HG02870 (cell line): Measurements from ENCODE around the gene CCDC85B.
"Not testable (repeated sequence)": the region's sequence is repeated elsewhere in the genome, so short reads cannot be mapped to it uniquely, and the experiment has no call there.

ENCODE experiments used
- ATAC-seq: cut with Tn5 transposase; IDR thresholded peaks from one replicate; pipeline ENCODE4 v1.9.1; 2021; ENCODE audit warnings: mild to moderate bottlenecking, moderate library complexity; ENCODE audit not compliant: unreplicated experiment

Gene CCDC85B

DNA sequence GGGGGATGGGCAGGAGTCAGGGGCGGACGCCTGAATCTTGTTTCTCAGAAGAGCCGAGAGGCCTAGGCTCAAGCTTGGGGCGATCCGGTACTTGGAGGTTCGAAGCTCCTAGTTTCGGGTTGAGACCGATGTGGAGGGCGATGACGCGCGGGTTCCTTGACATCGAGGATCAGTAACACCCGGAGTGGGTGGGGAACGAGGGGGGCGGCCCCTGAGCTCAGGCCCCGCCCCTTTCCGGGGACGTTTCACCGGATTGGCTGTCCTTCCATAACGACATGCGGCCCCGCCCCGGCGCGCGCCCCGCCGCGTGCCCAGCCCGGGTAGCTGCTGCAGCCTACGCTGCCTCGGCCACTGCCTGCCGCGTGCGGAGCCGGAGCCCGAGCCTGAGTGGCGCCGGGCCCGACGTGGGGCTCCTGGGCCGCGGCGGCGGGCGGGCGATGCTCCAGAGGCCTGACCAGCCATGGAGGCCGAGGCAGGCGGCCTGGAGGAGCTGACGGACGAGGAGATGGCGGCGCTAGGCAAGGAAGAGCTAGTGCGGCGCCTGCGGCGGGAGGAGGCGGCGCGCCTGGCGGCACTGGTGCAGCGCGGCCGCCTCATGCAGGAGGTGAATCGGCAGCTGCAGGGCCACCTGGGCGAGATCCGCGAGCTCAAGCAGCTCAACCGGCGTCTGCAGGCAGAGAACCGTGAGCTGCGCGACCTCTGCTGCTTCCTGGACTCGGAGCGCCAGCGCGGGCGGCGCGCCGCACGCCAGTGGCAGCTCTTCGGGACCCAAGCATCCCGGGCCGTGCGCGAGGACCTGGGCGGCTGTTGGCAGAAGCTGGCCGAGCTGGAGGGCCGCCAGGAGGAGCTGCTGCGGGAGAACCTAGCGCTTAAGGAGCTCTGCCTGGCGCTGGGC lies at the start of gene CCDC85B:
TSS of gene CCDC85B (plus strand) at position 350 of the 895 bp plus-strand sequence. CDS start at position 461, 111 bp downstream.
- ATAC-seq, result peak; percentile 51

DNA sequence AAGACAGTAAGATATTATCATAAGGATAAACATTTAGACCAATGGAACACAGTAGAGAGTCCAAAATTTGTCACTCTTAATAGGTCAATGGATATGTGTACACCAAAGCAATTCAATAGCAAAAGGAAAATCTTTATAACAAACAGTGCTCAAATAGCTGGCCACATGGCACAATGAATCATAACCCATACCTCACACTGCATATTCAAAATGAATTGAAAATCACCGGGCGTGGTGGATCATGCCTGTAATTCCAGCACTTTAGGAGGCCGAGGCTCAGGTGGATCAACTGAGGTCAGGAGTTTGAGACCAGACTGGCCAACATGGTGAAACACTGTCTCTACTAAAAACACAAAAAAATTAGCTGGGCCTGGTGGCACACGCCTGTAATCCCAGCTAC lies 48.3 kb upstream of the CCDC85B start:
- ATAC-seq, result no peak

DNA sequence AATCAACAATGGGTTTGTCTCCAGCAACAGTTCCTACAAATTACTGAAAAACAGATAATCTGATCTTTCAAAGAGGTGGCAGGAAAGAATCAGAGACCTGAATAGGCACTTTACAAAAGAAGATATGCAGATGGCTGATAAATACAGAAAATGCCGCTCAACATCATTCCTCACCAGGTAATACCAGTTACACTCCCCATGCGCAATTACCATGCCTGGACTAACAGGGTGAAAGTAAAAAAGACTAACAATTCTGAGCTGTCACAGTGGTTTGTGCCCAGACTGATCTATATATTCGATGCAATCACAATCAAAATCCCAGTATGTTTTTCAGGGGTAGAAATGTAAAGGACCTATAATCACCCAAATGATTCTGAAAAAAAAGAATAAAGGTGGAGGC lies 46.7 kb upstream of the CCDC85B start:
- no peak for ATAC-seq

DNA sequence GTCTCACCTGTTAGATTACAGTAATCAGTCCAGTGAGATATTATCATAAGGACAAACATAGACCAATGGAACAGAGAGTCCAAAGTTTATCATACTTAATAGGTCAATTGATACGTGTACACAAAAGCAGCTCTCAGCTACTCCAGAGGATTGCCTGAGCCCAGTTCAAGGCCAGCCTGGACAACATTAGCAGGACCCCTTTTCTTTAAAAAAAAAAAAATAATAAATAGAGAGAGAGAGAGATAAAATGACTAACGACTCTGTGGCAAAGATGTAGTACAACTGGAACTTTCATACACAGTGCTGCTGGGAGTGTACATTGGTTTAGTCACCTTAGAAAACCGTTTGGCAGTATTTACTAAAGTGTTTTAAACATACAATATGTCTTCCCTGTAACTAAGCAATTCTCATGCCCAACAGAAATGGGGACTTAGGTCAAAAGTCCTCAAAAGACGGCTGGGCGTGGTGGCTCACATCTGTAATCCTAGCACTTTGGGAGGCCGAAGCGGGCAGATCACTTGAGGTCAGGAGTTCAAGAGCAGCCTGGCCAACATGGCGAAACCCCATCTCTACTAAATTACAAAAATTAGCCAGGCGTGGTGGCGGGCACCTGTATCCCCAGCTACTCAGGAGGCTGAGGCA lies 46.1 kb upstream of the CCDC85B start:
- ATAC-seq, result no peak

DNA sequence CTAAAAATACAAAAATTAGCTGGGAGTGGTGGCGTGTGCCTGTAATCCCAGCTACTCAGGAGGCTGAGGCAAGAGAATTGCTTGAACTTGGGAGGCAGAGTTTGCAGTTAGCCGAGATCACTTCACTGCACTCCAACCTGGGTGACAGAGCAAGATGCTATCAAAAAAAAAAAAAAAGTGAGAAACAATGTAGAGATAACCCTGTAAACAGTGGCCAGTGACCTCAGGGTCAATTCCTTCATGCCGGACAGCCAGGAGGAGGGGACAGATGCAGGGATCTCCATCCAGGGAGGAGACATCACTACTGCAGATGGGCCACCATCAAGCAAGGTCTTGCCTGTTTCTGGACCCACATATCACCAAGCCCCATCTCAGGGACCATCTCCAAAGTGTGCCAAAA lies 42.7 kb upstream of the CCDC85B start:
- no peak for ATAC-seq

DNA sequence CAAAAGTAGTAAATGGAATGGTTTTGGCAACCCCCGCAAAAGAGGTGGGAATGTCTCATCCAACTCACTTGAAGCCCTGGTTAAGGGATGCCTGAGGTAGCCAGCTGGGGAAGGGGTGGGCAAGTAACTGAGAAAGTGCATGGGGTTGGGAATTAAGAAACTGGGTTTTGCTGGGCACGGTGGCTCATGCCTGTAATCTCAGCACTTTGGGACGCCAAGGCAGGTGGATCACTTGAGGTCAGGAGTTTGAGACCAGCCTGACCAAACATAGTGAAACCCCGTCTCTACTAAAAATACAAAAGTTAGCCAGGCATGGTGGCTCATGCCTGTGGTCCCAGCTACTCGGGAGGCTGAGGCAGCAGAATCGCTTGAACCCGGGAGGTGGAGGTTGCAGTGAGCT lies 41.8 kb upstream of the CCDC85B start:
- ATAC-seq, result not testable (repeated sequence)

DNA sequence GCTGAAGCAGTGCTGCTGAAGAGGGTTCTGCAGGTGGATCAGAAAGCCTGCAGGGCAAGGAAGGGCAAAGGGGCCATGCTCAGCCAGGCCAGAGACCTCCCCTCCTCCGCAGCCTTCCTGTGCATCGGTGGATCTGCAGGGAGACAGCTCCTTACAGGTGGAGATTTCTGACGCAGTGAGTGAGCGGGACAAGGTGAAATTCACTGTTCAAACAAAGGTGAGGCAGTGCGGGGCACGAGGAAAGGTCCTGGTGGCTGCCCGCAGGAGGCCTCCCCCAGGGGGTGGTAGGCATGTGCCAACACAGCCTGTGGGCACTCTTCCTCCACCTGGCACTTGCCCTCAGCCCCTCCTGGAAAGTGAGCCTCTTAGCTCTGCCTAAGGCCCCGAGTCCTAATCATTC lies 41.1 kb upstream of the CCDC85B start:
- no peak for ATAC-seq

DNA sequence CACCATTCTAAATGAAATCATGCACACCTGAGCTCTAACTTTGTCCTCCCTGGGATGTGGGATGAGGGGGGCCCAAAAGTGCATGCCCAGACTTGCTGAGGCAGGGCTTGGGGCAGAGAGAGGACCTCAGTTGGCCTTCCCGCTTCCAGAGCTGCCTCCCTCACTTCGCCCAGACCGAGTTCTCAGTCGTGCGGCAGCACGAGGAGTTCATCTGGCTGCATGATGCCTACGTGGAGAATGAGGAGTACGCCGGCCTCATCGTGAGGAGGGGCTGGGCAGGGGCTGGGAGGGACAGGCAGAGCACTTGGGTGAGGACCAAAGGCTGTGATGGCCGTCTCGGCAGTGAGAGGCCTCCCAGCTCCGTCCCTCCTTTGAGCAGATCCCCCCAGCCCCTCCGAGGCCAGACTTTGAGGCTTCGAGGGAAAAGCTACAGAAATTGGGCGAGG lies 40.7 kb upstream of the CCDC85B start:
- ATAC-seq, result no peak

DNA sequence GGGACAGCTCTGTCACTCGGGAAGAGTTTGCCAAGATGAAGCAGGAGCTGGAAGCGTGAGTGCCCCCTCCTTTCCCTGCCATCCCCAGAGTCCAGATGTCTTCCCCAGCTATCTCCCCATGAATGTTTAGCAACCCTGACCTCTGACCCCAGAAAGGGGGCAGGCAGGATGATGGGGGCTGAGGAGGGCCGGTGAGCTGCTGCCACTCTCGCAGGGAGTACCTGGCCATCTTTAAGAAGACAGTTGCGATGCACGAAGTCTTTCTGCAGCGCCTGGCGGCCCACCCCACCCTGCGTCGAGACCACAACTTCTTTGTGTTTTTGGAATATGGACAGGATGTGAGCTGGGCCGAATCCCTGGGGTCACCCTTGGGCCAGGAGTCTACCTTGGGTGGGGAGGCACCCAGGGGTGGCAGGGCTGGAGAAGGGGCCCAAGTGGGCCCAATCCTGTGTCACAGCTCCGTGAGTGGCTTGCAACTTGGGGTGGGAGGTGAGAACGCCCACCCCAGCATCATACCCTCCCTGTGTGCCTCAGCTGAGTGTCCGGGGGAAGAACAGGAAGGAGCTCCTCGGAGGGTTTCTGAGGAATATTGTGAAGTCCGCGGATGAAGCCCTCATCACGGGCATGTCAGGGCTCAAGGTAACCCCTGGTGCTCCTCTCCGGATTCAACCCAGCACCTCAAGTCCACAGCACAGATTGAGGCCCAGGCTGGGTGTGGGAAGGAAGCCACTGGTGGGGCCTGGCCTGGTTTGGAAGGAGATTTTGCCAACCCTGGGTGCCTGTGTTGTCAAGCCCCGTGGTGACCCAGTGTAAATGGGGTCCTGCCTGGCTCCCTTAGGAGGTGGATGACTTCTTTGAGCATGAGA lies 40.0 kb upstream of the CCDC85B start:
- no peak for ATAC-seq

DNA sequence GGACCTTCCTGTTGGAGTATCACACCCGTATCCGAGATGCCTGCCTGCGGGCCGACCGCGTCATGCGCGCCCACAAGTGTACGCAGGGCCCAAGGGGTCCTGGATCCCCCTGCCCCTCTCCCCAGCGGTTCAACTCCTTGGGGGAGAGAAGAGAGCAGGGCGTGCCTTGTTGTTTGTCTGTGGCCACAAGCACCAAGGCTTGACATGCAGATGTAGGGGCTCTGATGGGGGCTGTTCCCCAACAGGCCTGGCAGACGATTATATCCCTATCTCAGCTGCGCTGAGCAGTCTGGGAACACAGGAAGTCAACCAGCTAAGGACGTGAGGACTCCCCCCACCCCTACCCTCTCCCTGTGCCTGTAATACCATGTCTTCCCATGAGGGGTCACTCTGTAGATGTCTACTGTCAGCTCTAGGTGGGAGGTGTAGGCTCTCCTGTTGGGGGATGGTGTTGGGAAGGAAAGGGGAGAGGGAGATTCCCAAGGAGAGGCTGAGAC lies 39.3 kb upstream of the CCDC85B start:
- ATAC-seq, result no peak

DNA sequence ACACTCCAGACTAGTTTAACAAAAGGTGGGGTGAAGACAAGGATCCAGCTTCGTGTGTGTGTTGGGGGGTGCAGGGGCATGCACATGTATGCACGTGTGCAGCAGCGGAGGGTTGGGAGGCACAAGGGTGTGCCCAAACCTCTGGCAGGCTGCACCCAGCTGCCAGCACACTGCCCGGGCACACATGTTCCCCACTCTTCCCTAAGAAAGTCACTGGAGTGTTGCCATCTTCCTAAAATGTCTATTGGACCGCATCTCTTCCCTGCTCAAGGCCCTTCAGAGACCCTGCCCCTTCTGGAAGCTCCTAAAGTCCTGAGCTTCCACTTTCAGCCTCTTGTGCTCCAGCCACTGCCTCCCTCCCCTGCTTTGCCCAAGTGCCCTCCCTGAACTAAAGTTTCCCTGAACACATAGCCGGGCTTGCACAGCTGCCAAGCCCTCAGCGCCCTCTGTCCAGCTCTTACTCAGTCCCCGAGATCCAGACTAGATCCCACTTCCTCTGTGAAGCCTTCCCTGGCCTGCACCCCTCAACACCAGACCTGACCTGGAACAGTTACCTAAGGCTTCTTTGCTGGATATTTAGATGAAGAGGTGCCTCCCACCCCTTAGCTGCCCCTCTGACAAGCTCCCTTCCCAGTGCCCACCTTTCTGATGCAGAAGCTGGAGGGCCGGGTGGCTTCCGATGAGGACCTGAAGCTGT lies 38.5 kb upstream of the CCDC85B start:
- ATAC-seq, result no peak

DNA sequence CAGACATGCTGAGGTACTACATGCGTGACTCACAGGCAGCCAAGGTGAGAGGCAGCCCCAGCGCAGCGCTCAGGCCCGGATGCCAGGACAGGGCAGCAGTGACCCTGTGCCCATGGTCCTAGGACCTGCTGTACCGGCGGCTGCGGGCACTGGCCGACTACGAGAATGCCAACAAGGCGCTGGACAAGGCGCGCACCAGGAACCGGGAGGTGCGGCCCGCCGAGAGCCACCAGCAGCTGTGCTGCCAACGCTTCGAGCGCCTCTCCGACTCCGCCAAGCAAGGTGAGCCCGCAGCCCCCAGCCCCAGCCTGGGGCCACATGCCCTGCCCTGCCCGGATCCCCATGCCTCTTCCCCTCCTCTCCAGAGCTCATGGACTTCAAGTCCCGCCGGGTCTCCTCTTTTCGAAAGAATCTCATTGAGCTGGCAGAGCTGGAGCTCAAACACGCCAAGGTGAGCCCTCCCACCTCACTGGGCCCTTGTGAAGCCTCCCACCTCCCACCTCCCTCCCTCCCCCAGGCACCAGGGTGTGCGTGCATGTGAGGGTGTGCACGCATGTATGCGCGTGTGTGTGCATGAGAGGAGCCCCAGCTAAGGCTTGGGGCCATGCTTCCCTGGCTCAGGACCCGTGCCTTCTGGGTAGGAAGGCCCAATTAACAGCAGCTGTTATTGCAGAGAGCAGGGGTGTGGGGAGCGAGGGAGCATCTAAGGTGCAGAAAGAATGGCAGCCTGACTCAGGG lies 37.8 kb upstream of the CCDC85B start:
- ATAC-seq, result no peak

DNA sequence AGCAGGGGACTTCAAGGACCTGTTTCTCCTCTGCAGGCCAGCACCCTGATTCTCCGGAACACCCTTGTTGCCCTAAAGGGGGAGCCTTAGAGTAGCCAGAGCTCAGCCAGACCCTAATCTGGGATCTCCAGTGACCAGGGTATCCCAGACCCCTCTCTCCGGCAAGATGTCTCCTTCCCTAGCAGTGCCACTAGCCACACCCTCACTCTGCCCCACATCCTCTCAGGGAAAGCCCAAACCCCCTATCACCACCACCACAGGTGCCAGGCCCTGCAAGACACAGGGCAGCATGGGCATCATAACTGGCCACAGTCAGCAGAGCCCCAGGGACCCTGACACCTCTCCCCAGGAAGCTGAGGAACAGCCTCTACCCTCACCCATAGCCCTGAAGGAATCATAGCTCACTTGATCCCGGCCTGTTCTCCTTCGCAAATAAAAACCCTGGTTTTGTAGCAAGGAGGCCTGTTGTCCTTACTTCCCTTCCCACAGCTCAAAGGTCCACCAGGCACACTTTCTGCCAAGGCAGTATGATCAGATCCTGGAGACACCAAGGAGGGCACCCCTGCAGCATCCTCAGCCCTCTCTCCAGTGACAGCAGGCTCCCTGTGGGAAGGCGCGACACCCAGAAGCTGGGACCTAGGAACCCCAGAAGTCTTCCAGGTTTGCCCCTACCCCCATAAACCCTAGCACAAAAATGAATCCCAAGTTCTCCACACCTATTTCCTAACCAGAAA lies 37.1 kb upstream of the CCDC85B start:
- ATAC-seq, result no peak

DNA sequence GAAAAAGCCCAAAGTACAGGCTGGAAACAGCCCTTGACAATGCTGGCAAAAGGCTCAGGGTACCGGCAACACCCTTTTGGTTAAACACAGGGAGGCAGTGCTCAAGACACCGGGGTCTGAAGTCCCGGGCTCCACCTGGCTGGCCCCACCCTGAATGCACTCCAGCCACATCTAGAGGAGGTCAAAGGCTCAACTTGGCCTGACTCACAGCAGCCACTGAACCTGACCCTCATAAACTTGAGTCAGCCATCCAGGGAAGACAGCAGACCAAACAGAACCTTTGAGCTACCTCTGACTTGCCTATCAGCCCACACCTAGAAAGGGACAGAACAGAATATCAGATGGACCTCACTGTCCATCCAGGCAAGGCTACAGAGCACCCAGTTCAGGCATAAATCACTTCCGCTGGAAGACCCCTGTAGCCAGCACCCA lies 36.3 kb upstream of the CCDC85B start:
- ATAC-seq, result no peak

DNA sequence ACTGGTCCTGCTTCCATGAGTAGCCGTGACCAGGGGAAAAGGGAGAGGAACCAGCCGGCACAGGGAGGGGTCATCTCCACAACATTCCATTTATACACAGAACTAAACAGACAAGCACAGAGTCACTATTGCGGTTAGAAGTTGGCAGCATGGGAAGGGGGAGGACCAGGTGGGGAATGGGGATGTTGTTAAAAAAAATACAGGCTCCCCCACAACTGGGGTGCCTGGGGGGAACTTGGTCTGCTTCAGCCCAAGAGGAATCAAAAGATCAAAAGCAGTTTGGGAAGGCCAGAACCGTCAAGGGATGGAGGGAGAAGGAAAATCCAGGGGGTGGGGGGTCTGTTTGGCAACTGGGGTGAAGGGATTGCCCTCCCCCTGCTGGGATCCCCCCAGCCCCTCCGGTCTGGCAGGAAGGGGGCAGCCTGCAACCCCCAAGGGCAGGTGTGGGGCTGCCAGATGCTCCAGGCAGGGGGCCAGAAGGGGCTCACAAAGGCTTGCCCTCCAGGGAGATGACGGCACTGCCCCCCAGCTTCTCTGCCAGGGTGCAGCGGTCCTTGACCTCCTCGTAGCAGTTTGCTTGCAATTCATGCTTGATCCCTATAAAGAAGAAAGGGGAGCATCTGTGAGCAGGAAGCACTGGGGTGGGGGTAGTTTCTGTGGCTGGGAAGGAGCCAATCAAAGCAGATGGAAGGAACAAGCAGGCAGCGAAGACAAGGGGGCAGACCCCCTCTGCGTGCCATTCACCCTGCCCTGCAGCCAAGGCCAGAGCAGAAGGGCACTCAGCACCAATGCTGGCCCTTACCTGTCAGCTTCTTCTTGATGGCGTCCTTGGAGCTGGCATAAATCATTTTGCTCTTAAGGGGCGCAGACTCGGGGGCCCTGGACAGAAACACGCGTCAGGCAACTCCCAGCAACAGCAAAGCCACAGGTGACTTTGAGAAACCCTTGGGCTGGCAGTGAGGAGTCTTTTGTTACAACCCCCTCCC lies 35.3 kb upstream of the CCDC85B start:
- no peak for ATAC-seq

DNA sequence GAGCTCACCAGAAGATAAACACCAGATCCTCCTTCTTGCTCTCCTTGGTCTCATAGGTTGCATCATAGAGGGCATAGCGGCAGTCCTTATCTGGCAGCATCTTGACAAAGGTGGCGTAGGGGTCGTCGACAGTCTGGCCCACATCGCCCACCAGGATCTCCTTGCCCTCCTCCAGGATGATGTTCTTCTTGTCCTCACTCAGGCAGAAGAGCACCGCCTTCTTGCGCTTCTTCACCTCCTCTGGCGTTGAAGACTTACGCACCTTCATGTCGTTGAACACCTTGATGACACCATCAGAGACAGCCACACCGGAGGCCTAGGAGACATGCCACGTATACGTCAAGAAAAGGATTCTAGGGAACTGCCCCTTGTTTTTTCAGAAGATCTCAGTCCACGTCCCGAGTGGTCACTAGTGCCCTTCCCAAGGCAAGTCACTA lies 34.5 kb upstream of the CCDC85B start:
- ATAC-seq, result no peak

DNA sequence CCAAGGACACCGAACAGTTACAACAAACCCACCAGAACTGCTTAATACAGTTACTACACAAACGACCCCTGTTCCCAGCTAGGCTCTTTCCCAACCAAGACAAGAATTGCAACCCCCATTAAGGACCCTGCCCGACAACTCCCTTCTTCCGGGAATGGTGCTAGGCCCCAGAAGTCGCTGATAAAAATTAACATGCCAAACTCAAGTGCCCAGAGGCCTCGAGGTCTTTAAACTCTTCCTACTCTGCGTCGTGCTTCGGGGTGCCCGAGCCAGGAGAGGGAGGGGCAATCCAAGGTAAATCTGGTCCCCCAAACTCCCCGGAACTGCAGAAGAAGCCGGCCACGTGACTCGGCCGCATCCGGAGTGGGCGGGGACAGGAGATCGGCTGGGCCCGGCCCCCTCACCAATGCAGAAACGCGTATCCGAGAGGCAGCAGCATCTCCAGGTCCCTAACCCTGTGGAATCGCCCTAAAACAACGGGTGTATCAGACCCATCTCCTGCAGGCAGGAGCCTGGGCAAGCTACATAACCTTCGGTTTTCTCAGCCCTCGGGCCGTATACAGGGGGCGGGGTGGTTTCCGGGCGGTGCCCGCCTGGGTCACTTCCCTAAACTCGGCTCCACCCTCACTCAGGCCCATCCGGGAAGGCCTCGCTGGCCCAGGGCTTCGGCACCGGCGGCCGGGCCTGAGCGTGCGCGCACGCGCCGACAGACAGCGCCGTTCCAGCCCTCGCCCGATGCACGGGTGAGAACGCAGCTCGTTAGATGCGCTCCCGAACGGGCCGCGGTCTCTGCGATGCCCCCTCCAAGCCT lies 33.6 kb upstream of the CCDC85B start:
- peak; percentile 24 for ATAC-seq
